GM06990 (cell line): ENCODE measurements around the gene CEBPE.

Source experiments
- DNase-seq: peaks from one replicate; pipeline ENCODE4 v3.0.0-alpha.2; 2011; ENCODE audit not compliant: insufficient read length; ENCODE audit errors: extremely low read depth
- H3K27me3 ChIP-seq: replicated peaks from 2 replicates; pipeline ENCODE4 v1.6.0; 2011; ENCODE audit warnings: low read length; ENCODE audit not compliant: control insufficient read depth, insufficient read depth
- H3K36me3 ChIP-seq: 2 replicates; pipeline ENCODE4 v1.5.1; 2011; ENCODE audit warnings: low read length; ENCODE audit not compliant: control insufficient read depth, insufficient read depth
- H3K4me3 ChIP-seq: replicated peaks from 2 replicates; pipeline ENCODE4 v1.5.1; 2011; ENCODE audit warnings: low read depth, mild to moderate bottlenecking, control low read depth, low read length
- CTCF ChIP-seq: IDR thresholded peaks from 2 replicates; pipeline ENCODE4 v1.5.1; 2011; ENCODE audit warnings: low read length, control low read depth, mild to moderate bottlenecking, inconsistent platforms; ENCODE audit not compliant: insufficient read depth, poor library complexity, severe bottlenecking

The CEBPE gene

GRCh38 chr14:23071244-23071920 is 47.7 kb downstream of the CEBPE start:
- Histone ChIP-seq H3K27me3 (no peaks in the 10 kb centered on the region), H3K36me3 (peaks cover 25% of the 10 kb centered on the region), H3K4me3 (peak overlapping the region; percentile 92)
- TF ChIP-seq CTCF, result no peak
- peak; percentile 64 for DNase-seq

GRCh38 chr14:23070262-23071129 is 48.6 kb downstream of the CEBPE start:
- H3K36me3 ChIP-seq, result peaks cover 26% of the 10 kb centered on the region

GRCh38 chr14:23069413-23069806 is 49.6 kb downstream of the CEBPE start:
- no peak for DNase-seq
- H3K4me3 ChIP-seq, result no peak overlapping the region

More at GRCh38 chr14:23070262-23071129, 48.6 kb downstream of the CEBPE start:
- Histone ChIP-seq H3K4me3 (peak overlapping the region; percentile 92), H3K27me3 (no peaks in the 10 kb centered on the region)
- DNase-seq, result no peak
- no peak for TF ChIP-seq CTCF

GRCh38 chr14:23068789-23069412 is 50.2 kb downstream of the CEBPE start:
- DNase-seq, result no peak
- no peaks in the 10 kb centered on the region for H3K27me3 ChIP-seq
- no peak overlapping the region for H3K4me3 ChIP-seq
- peaks cover 28% of the 10 kb centered on the region for H3K36me3 ChIP-seq
- peak; percentile 99 for TF ChIP-seq CTCF

More at GRCh38 chr14:23069413-23069806, 49.6 kb downstream of the CEBPE start:
- H3K27me3 ChIP-seq, result no peaks in the 10 kb centered on the region
- peaks cover 24% of the 10 kb centered on the region for H3K36me3 ChIP-seq
- TF ChIP-seq CTCF, result no peak

- Histone ChIP-seq H3K27me3 (no peaks in the 10 kb centered on the region), H3K4me3 (no peak overlapping the region), H3K36me3 (peaks cover 34% of the 10 kb centered on the region)
- no peak for DNase-seq
- TF ChIP-seq CTCF, result no peak
Observed at GRCh38 chr14:23067847-23068788, 50.9 kb downstream of the CEBPE start.
